AG04450 (cell line): ENCODE measurements around the gene NEDD8. TPM values are rescaled to one million over a fixed set of nuclear protein-coding genes. Genes with fewer than 3 reads are reported as not detected.

Experiments used
- CTCF ChIA-PET: fragments of 300-600, 350-600 bp; formaldehyde crosslinking; extraction: SDS; loops from one replicate; lab custom pipeline; 2022; ENCODE audit warnings: antibody characterized with exemption, inconsistent platforms; lab: Charles Lee
- POLR2A ChIA-PET: fragments of 350-600 bp; formaldehyde crosslinking; extraction: SDS; loops from one replicate; lab custom pipeline; 2021; ENCODE audit warnings: antibody characterized with exemption, inconsistent platforms; lab: Yijun Ruan, JAX
- DNase-seq: peaks from one replicate; pipeline ENCODE4 v3.0.0-alpha.2; 2011; ENCODE audit warnings: low read depth, low spot score
- H3K27ac ChIP-seq: one replicate; pipeline ENCODE4 v1.5.1; 2012; ENCODE audit warnings: low read depth, low read length, control low read depth
- H3K27me3 ChIP-seq: one replicate; pipeline ENCODE4 v1.6.0; 2012; ENCODE audit warnings: low read length; ENCODE audit not compliant: control insufficient read depth, insufficient read depth
- H3K4me3 ChIP-seq: 2 replicates; pipeline ENCODE4 v1.5.1; 2011; ENCODE audit warnings: mild to moderate bottlenecking, low read depth, low read length, control low read depth
- H3K9me3 ChIP-seq: 2 replicates; pipeline ENCODE4 v1.5.1; 2012; ENCODE audit warnings: low read length; ENCODE audit not compliant: control insufficient read depth, insufficient read depth
- polyA plus RNA-seq: library from polyadenylated mRNA; depleted of rRNA; stranded (reverse); fragments of >200 nt; gene quantifications from 2 replicates; pipeline ENCODE4 v1.2.3, GENCODE V29; 2011
- TF ChIP-seq, protein P1 (sequence below): IDR thresholded peaks from 2 replicates; pipeline ENCODE4 v1.5.1; 2011; ENCODE audit warnings: low read depth, low read length, control low read depth, inconsistent platforms

NEDD8 gene
- polyA plus RNA-seq, 1 experiment = 363 TPM

DNA sequence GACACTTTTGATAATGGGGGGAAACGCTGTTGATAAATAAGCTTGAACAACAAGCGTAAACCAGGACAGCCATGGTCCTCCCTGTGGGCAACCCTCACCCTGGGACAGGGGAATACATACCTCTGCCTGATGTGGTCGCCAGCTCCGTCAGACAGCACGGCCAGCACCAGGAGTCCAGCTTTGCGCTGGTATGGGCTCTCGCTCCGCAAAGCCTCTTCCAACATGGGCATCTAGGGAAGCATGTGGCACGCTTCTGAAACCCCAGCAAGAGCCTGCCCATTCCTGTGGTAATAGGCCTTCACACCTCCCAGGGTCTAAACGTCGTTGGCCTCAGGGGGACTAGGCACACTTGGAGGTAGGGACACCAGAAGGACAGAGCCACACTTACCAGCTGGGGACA is 46.4 kb downstream of the NEDD8 start:
- POLR2A ChIA-PET = interaction anchor here (0.6 to 1.0 kb wide), 2 partner anchors 10 kb away, joined by 3 read pairs; partner anchors contain the start of gene TM9SF1
- no peak for DNase-seq
- H3K27ac ChIP-seq = no peak overlapping the region
- H3K9me3 ChIP-seq = no peaks in the 10 kb centered on the region; the same call in 1 of the 2 replicates
- CTCF ChIA-PET = interaction anchor here (0.9 to 2.6 kb wide), 2 partner anchors 25 to 111 kb away, joined by 5 to 10 read pairs; partner anchors contain the start of gene IRF9
- TF ChIP-seq, protein P1, sequence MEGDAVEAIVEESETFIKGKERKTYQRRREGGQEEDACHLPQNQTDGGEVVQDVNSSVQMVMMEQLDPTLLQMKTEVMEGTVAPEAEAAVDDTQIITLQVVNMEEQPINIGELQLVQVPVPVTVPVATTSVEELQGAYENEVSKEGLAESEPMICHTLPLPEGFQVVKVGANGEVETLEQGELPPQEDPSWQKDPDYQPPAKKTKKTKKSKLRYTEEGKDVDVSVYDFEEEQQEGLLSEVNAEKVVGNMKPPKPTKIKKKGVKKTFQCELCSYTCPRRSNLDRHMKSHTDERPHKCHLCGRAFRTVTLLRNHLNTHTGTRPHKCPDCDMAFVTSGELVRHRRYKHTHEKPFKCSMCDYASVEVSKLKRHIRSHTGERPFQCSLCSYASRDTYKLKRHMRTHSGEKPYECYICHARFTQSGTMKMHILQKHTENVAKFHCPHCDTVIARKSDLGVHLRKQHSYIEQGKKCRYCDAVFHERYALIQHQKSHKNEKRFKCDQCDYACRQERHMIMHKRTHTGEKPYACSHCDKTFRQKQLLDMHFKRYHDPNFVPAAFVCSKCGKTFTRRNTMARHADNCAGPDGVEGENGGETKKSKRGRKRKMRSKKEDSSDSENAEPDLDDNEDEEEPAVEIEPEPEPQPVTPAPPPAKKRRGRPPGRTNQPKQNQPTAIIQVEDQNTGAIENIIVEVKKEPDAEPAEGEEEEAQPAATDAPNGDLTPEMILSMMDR = no peak
- no peak overlapping the region for H3K4me3 ChIP-seq
- no peaks in the 10 kb centered on the region for H3K27me3 ChIP-seq

DNA sequence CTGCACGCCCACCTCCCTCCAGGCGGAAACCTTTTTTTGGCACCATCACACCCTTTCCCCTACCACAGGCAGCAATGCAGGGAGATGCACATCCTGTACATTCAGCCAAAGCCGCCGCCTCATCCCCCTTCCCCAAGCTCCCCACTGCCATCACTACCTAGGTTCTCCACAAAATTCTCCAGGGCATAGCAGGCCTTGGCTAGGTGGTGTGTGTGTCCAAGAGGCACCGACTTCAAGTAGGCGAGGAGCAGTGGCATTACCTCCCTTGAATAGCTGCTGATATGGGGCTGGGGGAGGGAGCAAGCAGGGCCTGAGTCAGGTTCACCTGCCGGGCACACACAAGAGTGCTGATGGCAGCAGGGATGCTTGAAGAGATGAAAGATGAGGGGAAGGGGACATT is 47.1 kb downstream of the NEDD8 start:
- Histone ChIP-seq H3K27me3 (no peaks in the 10 kb centered on the region), H3K27ac (no peak overlapping the region), H3K9me3 (no peaks in the 10 kb centered on the region; the same call in 1 of the 2 replicates), H3K4me3 (no peak overlapping the region)
- ChIA-PET CTCF (interaction anchor here (0.9 to 2.6 kb wide), 2 partner anchors 24 to 112 kb away, joined by 5 to 10 read pairs; partner anchors contain the start of gene IRF9), POLR2A (no interaction called here)
- TF ChIP-seq, protein P1 = no peak
- no peak for DNase-seq

DNA sequence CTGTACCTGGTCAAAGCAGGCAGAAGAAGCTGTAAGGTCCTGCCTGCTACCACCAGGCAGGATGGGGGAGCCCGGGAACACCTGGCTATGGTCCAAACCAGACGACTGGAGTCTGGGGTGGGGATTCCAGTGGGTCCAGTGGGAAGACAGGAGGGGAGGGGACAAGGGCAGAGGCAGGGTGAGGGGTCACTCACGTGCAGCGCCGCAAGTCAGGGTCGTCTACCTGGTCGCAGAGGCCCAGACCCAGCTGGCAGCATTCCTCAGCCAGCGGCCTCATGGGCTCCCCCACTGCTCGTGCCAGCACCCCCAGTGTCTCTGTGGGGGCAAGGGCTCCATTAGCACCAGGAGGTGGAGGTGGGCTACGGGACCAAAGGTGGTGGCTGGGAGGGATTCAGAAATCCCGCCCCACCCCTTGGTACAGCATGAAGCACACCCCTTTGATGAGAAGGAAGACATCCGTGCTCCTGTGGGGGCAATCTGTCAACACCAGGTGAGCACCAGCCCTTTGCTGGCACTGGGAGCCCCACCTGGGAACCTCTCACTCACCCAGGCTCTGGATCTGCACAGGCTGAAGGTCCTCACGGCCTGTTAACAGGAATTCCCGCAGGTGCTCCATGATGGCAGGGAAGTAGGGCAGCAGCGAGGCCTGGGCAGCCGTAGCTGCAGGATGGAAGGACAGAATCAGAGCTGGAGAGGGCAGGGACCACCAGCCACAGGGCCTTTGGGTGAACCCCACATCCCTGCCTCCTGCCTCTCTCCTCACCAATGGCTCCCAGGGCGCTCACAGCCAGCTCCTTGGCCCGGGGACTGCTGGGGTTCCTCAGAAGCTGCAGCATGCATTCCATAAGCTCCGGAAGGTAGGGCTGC is 47.8 kb downstream of the NEDD8 start:
- ChIA-PET CTCF (interaction anchor here (2.6 kb wide), 1 partner anchor 24 kb away, joined by 10 read pairs; the partner anchor contains the start of gene IRF9), POLR2A (no interaction called here)
- TF ChIP-seq, protein P1 = no peak
- no peak for DNase-seq
- no peaks in the 10 kb centered on the region for H3K27me3 ChIP-seq
- H3K4me3 ChIP-seq = no peak overlapping the region
- no peaks in the 10 kb centered on the region; the same call in 1 of the 2 replicates for H3K9me3 ChIP-seq
- no peak overlapping the region for H3K27ac ChIP-seq

DNA sequence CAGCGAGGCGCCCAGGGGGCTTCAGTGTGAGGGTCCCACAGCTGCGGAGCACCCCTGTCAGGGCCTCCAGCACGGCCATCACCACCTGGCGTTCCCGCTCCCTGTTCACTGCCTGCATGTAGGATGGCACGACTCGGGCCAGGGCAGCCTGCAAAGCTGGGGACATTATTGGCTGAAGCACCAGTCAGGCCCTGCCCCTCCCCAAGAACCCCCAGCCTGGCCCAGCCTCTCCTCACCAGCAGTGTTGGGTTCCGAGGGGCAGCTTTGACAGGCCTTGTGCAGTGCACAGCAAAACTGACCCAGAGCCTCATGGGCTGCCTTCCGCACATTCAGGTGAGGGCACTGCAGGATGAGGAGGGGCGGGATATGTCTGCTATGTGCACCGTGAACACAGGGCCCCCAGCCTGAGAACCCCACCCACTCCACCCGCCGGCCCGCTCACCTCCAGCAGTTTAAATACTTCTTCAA is 49.1 kb downstream of the NEDD8 start:
- no peaks in the 10 kb centered on the region for H3K9me3 ChIP-seq
- no peak overlapping the region for H3K4me3 ChIP-seq
- TF ChIP-seq, protein P1 = no peak
- no peak overlapping the region for H3K27ac ChIP-seq
- no peak for DNase-seq
- H3K27me3 ChIP-seq = no peaks in the 10 kb centered on the region
- ChIA-PET CTCF (interaction anchor here (0.8 kb wide), 1 partner anchor 42 kb away, joined by 4 read pairs; the partner anchor contains the start of gene EMC9), POLR2A (no interaction called here)
